HL-60/S4 treated with retinoic acid at 250 ng/mL for 4 days and 3 days (cell line): Measurements from ENCODE around the gene SOX6.
"Not testable (repeated sequence)": the region's sequence is repeated elsewhere in the genome, so short reads cannot be mapped to it uniquely, and the experiment has no call there.

ENCODE experiments used
- in situ Hi-C: fragments of 300-500 bp; cut with MboI; formaldehyde crosslinking; loops from 2 replicates; pipeline ENCODE4 v1.7.0; 2022; ENCODE audit warnings: low sequenced_read_pairs

The SOX6 gene

DNA sequence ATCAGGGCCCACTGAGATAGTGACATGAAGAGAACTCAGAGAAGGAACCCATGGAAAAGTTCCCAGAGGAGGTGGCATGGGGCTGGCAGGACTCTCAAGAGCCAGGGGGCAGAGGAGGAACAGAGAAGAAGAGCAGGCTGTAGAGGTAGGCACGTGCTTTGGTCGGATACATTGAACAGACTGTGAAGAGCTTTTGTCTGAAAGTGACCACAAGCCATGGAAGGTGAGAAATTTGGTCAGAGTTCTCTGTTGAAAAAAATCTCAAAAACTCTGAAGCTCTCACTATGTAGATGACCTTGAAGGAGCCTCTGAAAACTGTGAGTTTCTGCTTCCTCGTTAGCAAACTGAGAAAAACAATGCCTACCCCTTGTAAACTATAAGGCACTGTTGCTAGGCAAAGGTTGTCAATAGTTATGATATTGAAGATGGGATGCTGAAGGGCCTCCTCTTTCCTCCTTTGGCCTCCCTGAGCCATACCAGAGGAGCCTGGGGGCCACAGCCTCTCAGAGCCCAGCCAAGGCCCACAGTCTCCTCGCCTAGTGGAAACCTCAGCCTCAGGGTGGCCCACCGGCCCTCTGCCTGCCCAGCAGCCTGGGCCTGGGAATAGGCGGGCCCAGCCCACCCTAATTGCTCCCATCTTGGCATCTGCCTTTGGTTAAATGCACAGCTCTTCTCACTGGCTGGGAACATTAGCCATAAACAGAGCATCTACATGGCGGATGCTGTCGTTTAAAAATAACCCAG, 415.7 kb downstream of the SOX6 start:
- in situ Hi-C loops: no loop called here

- in situ Hi-C loops: no loop called here
Observed at GRCh38 chr11:15938983-15939382, 417.4 kb downstream of the SOX6 start.

DNA sequence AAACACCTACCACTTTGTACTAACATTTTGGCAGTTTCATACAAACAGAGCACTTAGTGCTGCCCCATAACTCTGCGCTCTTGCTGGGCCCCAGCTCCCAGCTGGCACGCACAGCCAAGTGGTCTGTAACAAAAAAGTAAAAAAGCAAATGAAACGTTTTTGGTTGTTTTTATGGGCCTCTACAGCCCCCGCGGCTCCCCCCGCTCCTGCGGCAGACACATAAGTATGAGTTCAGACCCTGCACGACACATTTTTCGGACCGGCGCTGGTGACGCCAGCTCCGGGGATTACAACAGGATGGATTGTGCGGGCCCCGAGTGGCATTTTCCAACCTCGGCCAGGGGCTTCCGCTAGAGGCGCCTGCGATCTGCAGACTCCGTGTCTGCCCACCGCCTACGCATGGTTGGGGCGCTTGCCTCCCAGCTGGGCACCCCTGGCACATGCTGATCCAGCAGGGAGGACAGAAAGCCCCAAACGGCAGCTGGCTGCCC, 418.2 kb downstream of the SOX6 start:
- in situ Hi-C loops: no loop called here

GRCh38 chr11:15937601-15938120, 418.7 kb downstream of the SOX6 start:
- in situ Hi-C loops: no loop called here

DNA sequence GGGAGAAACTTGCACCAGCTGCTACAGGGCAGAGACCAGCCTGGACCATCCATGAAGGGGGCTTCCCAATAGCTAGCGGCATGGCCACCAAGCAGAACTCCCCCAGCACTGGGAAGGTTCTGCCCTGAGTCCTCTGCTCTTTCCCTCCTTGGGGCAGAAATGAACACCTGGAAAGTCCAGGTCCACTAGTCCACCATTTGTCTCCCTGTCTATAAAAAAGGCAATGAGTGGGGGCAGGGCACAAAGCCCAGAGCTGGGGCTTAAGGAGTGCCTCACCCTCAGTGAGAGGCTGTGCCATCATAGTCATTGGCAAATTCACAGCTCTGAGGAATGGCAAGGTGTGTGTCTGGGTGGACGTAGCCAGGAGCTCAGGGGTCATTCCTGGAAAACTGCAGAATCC, 420.3 kb downstream of the SOX6 start:
- in situ Hi-C loops: no loop called here

DNA sequence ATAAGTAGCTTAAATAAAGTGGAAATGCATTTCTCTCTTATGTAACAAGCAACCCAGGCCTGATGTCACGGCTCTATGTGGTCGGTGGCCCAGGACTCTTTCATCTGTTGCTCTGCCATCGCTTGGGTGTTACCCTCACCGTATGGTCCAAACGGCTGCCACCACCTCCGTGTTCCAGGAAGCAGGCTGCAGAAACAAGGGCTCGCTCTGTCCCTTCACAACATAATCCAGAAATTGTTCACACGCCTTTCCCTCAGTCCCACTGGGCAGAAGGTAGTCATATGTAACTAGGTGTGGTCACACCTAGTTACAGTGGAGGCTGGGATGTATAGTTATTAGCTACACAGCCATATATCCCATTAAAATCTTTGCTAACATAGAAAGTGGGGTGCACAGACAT, 421.0 kb downstream of the SOX6 start:
- in situ Hi-C loops: no loop called here

DNA sequence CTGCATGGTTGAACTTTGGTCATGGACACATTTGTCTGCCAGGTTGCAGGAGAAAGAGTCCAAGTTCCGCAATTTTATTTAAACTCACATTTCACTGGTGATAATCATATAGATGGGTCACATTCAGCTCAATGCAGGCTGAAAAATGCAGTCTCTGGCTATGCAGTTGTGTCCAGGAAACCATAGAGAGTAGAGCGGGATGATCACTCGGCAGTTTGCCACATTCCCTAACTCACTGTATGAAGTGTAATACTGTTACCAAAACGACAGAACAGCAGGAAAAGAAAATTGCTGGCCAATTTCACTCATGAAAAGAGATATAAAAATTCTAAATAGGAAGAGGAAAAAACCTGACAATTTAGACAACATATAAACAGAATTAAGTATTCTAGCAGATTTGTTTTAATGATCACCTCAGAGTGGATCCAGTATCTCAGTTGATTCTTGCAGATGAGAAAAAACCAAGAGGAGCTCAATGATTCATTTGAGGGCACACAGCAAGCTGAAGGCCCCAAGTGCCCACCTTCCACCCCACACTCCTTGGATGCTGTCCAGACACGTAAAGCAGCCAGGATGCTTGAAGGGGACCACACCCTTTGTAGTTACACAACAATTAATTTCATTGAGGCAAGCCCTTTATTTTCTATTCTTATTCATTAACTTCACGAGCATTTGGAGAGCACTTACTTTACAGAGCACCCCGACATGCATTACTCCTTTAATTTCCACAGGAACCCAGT, 422.3 kb downstream of the SOX6 start:
- in situ Hi-C loops: no loop called here

- in situ Hi-C loops: no loop called here
Observed at GRCh38 chr11:15932417-15932816, 423.9 kb downstream of the SOX6 start.

DNA sequence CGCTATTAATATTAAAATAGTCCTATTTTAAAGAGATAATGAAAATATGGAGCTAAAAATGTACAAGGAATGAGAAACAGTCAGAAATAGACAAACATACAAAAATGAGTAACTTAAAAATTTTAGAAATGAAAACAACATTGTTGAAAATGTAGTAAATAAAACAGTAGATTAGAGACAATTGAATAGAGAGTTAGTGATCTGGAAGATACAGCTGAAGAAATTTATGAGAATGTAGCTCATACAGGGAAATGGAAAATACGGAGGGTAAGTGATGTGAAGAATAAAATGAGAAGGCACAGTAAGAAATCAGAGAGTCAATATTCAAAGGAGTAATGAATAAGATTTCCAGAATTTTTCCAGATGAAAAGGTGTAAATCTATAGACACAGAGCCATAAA, 424.8 kb downstream of the SOX6 start:
- in situ Hi-C loops: no loop called here

GRCh38 chr11:15930442-15931025, 425.8 kb downstream of the SOX6 start:
- in situ Hi-C loops: no loop called here

GRCh38 chr11:15929371-15929901, 426.9 kb downstream of the SOX6 start:
- in situ Hi-C loops: no loop called here

DNA sequence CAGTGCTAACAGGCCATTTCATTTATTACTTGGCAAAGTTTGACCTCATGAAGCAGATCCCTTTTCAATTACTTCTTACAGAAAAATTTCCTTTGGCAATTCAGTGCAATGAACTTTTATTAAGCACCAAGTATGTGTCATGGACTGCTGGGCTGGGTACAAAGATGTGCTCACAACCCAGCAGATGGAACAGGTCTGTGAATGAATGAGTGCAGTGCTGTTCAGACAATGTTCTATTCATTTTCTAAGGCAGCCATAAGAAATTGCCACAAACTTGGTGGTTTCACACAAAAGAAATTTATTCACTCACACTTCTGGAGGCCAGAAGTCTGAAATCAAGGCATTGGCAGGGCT, 428.5 kb downstream of the SOX6 start:
- in situ Hi-C loops: no loop called here

DNA sequence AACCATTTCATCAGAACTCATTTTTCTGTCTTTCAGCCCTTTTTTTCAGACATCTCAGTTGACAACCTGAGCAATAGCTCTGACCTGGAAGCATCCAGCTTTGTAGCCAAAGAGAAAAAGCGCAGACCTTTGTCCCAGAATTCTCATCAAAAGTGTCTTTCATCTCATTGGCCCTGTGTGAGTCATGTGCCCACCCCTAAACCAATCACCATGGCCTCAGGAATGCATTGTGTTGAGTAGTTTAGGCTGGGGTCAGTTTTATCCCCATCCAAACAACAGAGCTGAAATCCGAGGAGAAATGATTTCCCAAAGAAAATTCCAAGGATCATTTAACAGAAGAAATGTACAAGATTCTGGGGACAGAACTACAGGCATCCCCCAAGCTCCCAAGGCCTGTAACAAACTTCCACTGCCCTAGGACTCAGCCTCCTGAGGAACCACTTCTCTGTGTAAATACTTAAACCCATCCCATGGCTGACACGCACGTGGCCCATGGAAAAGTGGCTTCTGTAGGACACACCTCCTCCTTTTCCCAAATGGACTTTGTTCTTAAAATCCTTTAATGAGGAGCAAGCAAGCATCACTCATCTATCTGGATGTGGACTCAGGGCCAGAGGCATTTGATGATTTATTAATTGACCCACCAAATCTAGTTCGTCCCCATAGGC, 429.0 kb downstream of the SOX6 start:
- in situ Hi-C loops: no loop called here

DNA sequence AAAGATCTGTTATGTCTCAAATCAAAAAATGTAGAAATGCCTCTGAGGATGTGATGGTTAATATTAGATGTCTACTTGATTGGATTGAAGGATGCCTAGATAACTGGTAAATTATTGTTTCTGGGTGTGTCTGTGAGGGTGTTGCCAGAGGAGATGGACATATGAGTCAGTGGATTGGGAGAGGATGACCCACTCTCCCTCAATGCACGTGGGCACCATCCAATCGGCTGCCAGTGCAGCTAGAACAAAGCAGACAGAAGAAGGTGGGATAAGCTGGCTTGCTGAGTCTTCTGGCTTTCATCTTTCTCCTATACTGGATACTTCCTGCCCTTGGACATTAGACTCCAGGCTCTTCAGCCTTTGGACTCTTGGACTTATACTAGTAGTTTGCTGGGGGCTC, 430.3 kb downstream of the SOX6 start:
- in situ Hi-C loops: no loop called here

GRCh38 chr11:15923183-15923582, 433.2 kb downstream of the SOX6 start:
- in situ Hi-C loops: no loop called here

DNA sequence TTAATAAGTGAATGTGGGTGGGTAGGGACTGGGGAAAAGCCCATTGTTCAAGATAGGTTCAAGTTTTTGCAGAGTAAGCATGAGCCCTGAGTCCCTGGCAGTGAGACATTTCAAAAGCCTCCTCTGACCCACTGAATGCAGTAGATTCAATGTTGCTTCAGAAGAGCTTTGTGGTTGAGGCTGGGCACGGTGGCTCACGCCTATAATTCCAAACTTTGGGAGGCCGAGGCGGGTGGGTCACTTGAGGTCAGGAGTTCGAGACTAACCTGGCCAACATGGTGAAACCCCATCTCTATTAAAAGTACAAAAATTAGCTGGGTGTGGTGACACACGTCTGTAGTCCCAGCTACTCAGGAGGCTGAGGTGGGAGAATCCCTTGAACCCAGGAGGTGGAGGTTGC, 433.6 kb downstream of the SOX6 start:
- in situ Hi-C loops: not testable (repeated sequence)

- in situ Hi-C loops: no loop called here
Observed at GRCh38 chr11:15920856-15921629, 435.3 kb downstream of the SOX6 start.

GRCh38 chr11:15918674-15919073, 437.7 kb downstream of the SOX6 start:
- in situ Hi-C loops: no loop called here

DNA sequence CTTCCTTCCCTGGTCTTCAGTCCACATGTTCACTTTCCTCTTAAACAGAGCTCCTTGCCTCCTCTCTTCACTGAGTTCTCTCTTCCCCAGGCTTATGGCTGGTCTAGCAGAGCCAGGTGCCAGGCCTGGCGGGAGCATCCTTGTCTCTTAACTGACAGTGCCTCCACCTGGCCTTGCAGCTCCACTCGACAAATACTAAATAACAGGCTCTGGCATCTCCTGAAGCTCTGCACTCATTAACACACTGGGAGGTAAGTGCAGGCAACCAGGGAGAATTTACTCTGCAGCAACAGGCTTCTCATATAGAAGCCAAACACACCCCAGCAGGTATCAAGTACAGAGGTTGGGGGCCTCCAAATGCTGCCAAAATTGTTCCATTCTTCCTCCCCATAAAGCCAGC, 438.1 kb downstream of the SOX6 start:
- in situ Hi-C loops: no loop called here
